Measurements from ENCODE around the gene SNRPA1. TPM values are rescaled to one million over a fixed set of nuclear protein-coding genes. Genes with fewer than 3 reads are reported as not detected.

Gene SNRPA1
- total RNA-seq, 4 donors from 2014 or later, result 28.4 to 50.6 (median 40.0) TPM

DNA sequence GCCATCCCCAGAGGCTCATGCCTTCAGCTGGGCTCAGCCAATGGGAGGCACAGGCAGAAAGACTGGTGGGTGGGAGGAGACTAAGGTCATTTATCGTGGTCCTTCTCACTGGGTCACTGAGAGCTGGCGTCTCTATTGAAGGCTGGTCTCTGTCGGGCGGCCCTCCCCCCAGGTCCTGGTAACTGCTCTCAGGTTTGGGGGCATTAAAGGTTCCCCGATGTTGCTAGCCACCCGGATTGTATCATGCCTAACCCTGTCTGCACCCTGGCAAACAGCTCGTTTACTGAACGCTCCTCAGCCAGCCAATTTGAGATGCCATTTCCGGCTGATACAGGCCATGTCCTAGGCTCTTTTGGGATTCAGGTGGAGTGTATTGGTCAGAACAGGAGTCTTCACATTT lies 28.3 kb downstream of the SNRPA1 start:
- no peaks in the 10 kb centered on the region for H3K27me3 ChIP-seq
- peaks cover 0 to 31% (median 7%) of the 10 kb centered on the region in 3 donors for H3K36me3 ChIP-seq
- peak overlapping the region; percentile 37 to 86 (median 67) for H3K27ac ChIP-seq
- no peak for TF ChIP-seq EP300 (IDR thresholded peaks at IDR 0.05)
- no peak for TF ChIP-seq POLR2A (IDR thresholded peaks at IDR 0.05)
- TF ChIP-seq, protein P1, sequence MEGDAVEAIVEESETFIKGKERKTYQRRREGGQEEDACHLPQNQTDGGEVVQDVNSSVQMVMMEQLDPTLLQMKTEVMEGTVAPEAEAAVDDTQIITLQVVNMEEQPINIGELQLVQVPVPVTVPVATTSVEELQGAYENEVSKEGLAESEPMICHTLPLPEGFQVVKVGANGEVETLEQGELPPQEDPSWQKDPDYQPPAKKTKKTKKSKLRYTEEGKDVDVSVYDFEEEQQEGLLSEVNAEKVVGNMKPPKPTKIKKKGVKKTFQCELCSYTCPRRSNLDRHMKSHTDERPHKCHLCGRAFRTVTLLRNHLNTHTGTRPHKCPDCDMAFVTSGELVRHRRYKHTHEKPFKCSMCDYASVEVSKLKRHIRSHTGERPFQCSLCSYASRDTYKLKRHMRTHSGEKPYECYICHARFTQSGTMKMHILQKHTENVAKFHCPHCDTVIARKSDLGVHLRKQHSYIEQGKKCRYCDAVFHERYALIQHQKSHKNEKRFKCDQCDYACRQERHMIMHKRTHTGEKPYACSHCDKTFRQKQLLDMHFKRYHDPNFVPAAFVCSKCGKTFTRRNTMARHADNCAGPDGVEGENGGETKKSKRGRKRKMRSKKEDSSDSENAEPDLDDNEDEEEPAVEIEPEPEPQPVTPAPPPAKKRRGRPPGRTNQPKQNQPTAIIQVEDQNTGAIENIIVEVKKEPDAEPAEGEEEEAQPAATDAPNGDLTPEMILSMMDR (IDR thresholded peaks at IDR 0.05), result no peak
- no peaks in the 10 kb centered on the region for H3K9me3 ChIP-seq
- 50 to 60% methylated on average over 9 of the region's 9 CpGs for WGBS, 2 donors
- H3K4me1 ChIP-seq, result peaks cover 0 to 28% (median 6%) of the 10 kb centered on the region in 4 donors
- H3K4me3 ChIP-seq, result no peak overlapping the region
- DNase-seq (ENCODE audit: low spot score in 2 of 2), result no peak

DNA sequence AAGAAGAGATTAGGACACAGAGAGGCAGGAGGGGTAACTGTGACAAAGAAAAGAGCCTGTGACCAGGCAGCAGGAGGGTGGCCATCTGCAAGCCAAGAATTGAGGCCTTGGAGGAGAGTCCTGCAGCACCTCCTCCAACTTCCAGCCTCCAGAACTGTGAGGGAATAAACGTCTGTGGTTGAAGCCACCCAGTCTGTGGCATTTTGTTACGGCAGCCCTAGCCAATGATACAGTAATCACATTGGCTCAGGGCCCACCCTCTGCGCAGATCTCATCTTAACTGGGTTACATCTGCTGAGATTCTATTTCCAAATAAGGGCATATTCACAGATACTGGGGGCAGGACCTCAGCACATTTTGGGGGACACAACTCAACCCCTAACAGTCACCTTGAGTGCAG lies 29.0 kb downstream of the SNRPA1 start:
- H3K27ac ChIP-seq, result peak overlapping the region in 3 of 4 donors; percentile 37 to 86 (median 80)
- no peak for DNase-seq (ENCODE audit: low spot score in 2 of 2)

GRCh38 chr15:101264911-101265641 lies 30.0 kb downstream of the SNRPA1 start:
- H3K9me3 ChIP-seq, result no peaks in the 10 kb centered on the region
- H3K27ac ChIP-seq, result peak overlapping the region in 2 of 4 donors; percentile 80 to 86
- H3K4me3 ChIP-seq, result no peak overlapping the region
- DNase-seq (ENCODE audit: low spot score in 2 of 2), result peak in 1 of 2 donors; percentile 50
- H3K27me3 ChIP-seq, result no peaks in the 10 kb centered on the region
- H3K4me1 ChIP-seq, result peaks cover 0 to 28% (median 6%) of the 10 kb centered on the region in 4 donors
- TF ChIP-seq, protein P1 (IDR thresholded peaks at IDR 0.05), result no peak
- peak in 1 of 2 donors; percentile 57 for TF ChIP-seq EP300 (IDR thresholded peaks at IDR 0.05)
- H3K36me3 ChIP-seq, result peaks cover 0 to 14% (median 0%) of the 10 kb centered on the region in 3 donors
- WGBS, 2 donors, result 71 to 72% methylated on average over 17 of the region's 17 CpGs

More for the DNA sequence above, 29.0 kb downstream of the SNRPA1 start:
- TF ChIP-seq POLR2A (IDR thresholded peaks at IDR 0.05) (no peak), EP300 (IDR thresholded peaks at IDR 0.05) (no peak)
- TF ChIP-seq, protein P1 (IDR thresholded peaks at IDR 0.05), result no peak
- H3K9me3 ChIP-seq, result no peaks in the 10 kb centered on the region
- 46 to 58% methylated on average over 3 of the region's 3 CpGs for WGBS, 2 donors
- H3K4me3 ChIP-seq, result no peak overlapping the region
- peaks cover 0 to 23% (median 0%) of the 10 kb centered on the region in 3 donors for H3K36me3 ChIP-seq
- peaks cover 0 to 28% (median 6%) of the 10 kb centered on the region in 4 donors for H3K4me1 ChIP-seq
- no peaks in the 10 kb centered on the region for H3K27me3 ChIP-seq

DNA sequence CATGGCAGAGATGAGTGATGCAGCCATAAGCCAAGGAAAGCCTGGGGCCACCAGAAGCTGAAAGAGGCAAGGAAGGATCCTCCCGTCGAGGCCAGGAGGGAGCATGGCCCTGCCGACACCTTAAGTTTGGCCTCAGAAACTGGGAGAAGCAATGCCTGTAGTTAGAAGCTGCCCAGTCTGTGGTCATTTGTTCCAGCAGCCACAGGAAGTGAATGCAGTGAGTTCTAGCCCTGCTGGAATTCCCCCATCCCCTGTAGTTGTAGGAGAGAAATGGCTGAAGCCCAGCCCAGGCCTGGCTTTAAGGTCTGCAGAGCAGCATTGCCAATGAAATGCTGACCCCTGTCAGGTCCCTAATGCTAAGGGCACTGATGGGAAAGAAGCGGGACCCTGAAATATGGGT lies 31.0 kb downstream of the SNRPA1 start:
- DNase-seq (ENCODE audit: low spot score in 2 of 2), result no peak
- Histone ChIP-seq H3K4me1 (peaks cover 0 to 28% (median 6%) of the 10 kb centered on the region in 4 donors), H3K27ac (no peak overlapping the region), H3K4me3 (no peak overlapping the region), H3K36me3 (peaks cover 0 to 3% (median 0%) of the 10 kb centered on the region in 3 donors), H3K27me3 (no peaks in the 10 kb centered on the region), H3K9me3 (no peaks in the 10 kb centered on the region)
- TF ChIP-seq POLR2A (IDR thresholded peaks at IDR 0.05) (no peak), EP300 (IDR thresholded peaks at IDR 0.05) (no peak)
- TF ChIP-seq, protein P1 (IDR thresholded peaks at IDR 0.05), result no peak
- WGBS, 2 donors, result 88 to 93% methylated on average over 4 of the region's 4 CpGs

DNA sequence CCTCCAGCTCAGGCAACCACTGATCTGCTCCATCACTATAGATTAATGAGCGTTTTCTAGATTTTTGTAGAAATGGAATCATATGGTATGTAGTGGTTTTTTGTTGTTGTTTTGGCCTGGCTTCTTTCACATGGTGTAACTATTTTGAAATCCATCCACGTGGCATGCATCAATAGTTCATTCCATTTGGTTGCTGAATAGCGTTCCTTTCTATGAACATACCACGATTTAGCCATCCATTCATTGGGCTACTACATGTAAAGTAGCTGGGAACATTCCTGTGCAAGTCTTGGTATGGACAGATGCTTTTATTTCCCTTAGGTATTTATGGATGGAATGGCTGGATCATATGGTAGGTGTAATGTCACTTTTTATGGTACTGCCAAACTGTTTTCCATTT lies 32.5 kb downstream of the SNRPA1 start:
- Histone ChIP-seq H3K9me3 (no peaks in the 10 kb centered on the region), H3K4me1 (peaks cover 0 to 21% (median 4%) of the 10 kb centered on the region in 4 donors), H3K36me3 (no peaks in the 10 kb centered on the region), H3K27me3 (no peaks in the 10 kb centered on the region), H3K4me3 (no peak overlapping the region), H3K27ac (no peak overlapping the region)
- TF ChIP-seq, protein P1 (IDR thresholded peaks at IDR 0.05), result no peak
- no peak for TF ChIP-seq POLR2A (IDR thresholded peaks at IDR 0.05)
- TF ChIP-seq EP300 (IDR thresholded peaks at IDR 0.05), result no peak
- DNase-seq (ENCODE audit: low spot score in 2 of 2), result no peak
- WGBS, 2 donors, result 78 to 88% methylated on average over 4 of the region's 4 CpGs
